SK-N-SH treated with all-trans-retinoic acid at 6 μM for 48 hours (cell line): ENCODE data around the gene ST3GAL4.
"Not testable (repeated sequence)": the region's sequence is repeated elsewhere in the genome, so short reads cannot be mapped to it uniquely, and the experiment has no call there.

Experiments
- ATAC-seq: fragments of 200-7000 bp; cut with Tn5 transposase; 3 replicates; pipeline ENCODE4 v1.9.1; 2020; ENCODE audit warnings: mild to moderate bottlenecking, moderate library complexity
- ARNTL ChIP-seq: fragments of 450-650 bp; formaldehyde crosslinking; IDR thresholded peaks from 2 replicates; pipeline ENCODE4 v1.5.0; 2020; ENCODE audit warnings: low read depth, mild to moderate bottlenecking, moderate library complexity, borderline replicate concordance
- BACH2 ChIP-seq: fragments of 250-450 bp; sonication (Bioruptor Pico); IDR thresholded peaks from 2 replicates; pipeline ENCODE4 v1.9.0; 2021; ENCODE audit warnings: mild to moderate bottlenecking, borderline replicate concordance
- CSDC2 ChIP-seq: fragments of 250-450 bp; sonication (Bioruptor Pico); IDR thresholded peaks from 2 replicates; pipeline ENCODE4 v1.5.0; 2020; ENCODE audit warnings: mild to moderate bottlenecking, moderate library complexity
- ESRRG ChIP-seq: fragments of 250-450 bp; sonication (Bioruptor Pico); IDR thresholded peaks from 2 replicates; pipeline ENCODE4 v1.6.1; 2021; ENCODE audit warnings: mild to moderate bottlenecking
- GLIS3 ChIP-seq: fragments of 250-450 bp; sonication (Bioruptor Pico); IDR thresholded peaks from 2 replicates; pipeline ENCODE4 v1.5.0; 2020; ENCODE audit warnings: mild to moderate bottlenecking, moderate library complexity
- ISL1 ChIP-seq: fragments of 250-450 bp; sonication (Bioruptor Pico); IDR thresholded peaks from 2 replicates; pipeline ENCODE4 v2.1.2; 2022; ENCODE audit warnings: mild to moderate bottlenecking, moderate library complexity
- OSR1 ChIP-seq: fragments of 250-450 bp; sonication (Bioruptor Pico); IDR thresholded peaks from 2 replicates; pipeline ENCODE4 v1.8.0; 2022; ENCODE audit warnings: moderate library complexity, mild to moderate bottlenecking, inconsistent platforms
- RARB ChIP-seq: fragments of 250-450 bp; sonication (Bioruptor Pico); IDR thresholded peaks from 2 replicates; pipeline ENCODE4 v1.8.0; 2021; ENCODE audit warnings: mild to moderate bottlenecking, moderate library complexity
- SNAI2 ChIP-seq: fragments of 250-450 bp; sonication (Bioruptor Pico); IDR thresholded peaks from 2 replicates; pipeline ENCODE4 v1.5.0; 2020; ENCODE audit warnings: mild to moderate bottlenecking, moderate library complexity
- TCF4 ChIP-seq: fragments of 250-450 bp; sonication (Bioruptor Pico); IDR thresholded peaks from 2 replicates; pipeline ENCODE4 v1.8.0; 2021; ENCODE audit warnings: mild to moderate bottlenecking, moderate library complexity, borderline replicate concordance
- TOX ChIP-seq: fragments of 250-450 bp; sonication (Bioruptor Pico); IDR thresholded peaks from 2 replicates; pipeline ENCODE4 v1.8.0; 2021; ENCODE audit warnings: mild to moderate bottlenecking, moderate library complexity, borderline replicate concordance
- TSHZ2 ChIP-seq: fragments of 250-450 bp; sonication (Bioruptor Pico); IDR thresholded peaks from 2 replicates; pipeline ENCODE4 v1.5.0; 2020; ENCODE audit warnings: mild to moderate bottlenecking, moderate library complexity
- ZC3H10 ChIP-seq: fragments of 250-450 bp; sonication (Bioruptor Pico); IDR thresholded peaks from 2 replicates; pipeline ENCODE4 v1.5.1; 2021; ENCODE audit warnings: mild to moderate bottlenecking, moderate library complexity
- ZFP30 ChIP-seq: fragments of 450-650 bp; formaldehyde crosslinking; IDR thresholded peaks from 2 replicates; pipeline ENCODE4 v1.5.0; 2022; ENCODE audit warnings: mild to moderate bottlenecking, moderate library complexity
- ZNF565 ChIP-seq: fragments of 450-650 bp; formaldehyde crosslinking; conservative IDR thresholded peaks from 2 replicates; pipeline ENCODE4 v1.5.0; 2020; ENCODE audit warnings: low read depth, mild to moderate bottlenecking, moderate library complexity
- ZNF70 ChIP-seq: fragments of 450-650 bp; formaldehyde crosslinking; IDR thresholded peaks from 2 replicates; pipeline ENCODE4 v1.5.0; 2020; ENCODE audit warnings: mild to moderate bottlenecking, moderate library complexity
- ZNF8 ChIP-seq: fragments of 450-650 bp; formaldehyde crosslinking; IDR thresholded peaks from 2 replicates; pipeline ENCODE4 v1.5.0; 2020; ENCODE audit warnings: mild to moderate bottlenecking, moderate library complexity
- TF ChIP-seq, protein P1 (sequence below): fragments of 250-450 bp; sonication (Bioruptor Pico); IDR thresholded peaks from 2 replicates; pipeline ENCODE4 v1.5.1; 2021; ENCODE audit warnings: mild to moderate bottlenecking, moderate library complexity
- TF ChIP-seq, protein P2 (sequence below): fragments of 250-450 bp; sonication (Bioruptor Pico); IDR thresholded peaks from 2 replicates; pipeline ENCODE4 v1.8.0; 2021; ENCODE audit warnings: low read depth, mild to moderate bottlenecking, moderate library complexity, borderline replicate concordance
- TF ChIP-seq, protein P3 (sequence below): fragments of 250-450 bp; sonication (Bioruptor Pico); IDR thresholded peaks from 2 replicates; pipeline ENCODE4 v1.5.1; 2020; ENCODE audit warnings: low read depth, mild to moderate bottlenecking, moderate library complexity

ST3GAL4 gene

GRCh38 chr11:126361400-126361799, 5.9 kb downstream of the ST3GAL4 start:
- TF ChIP-seq SNAI2 (CRISPR knock-in tag): no peak
- no peak for TF ChIP-seq ZNF8 (CRISPR knock-in tag)
- no peak for TF ChIP-seq BACH2 (CRISPR knock-in tag)
- TF ChIP-seq ISL1 (CRISPR knock-in tag): no peak
- no peak for TF ChIP-seq ESRRG
- no peak for TF ChIP-seq ARNTL (CRISPR knock-in tag)
- no peak for ATAC-seq

GRCh38 chr11:126362879-126363655, 7.6 kb downstream of the ST3GAL4 start:
- no peak for ATAC-seq
- TF ChIP-seq ZNF8 (CRISPR knock-in tag) (no peak), GLIS3 (CRISPR knock-in tag) (no peak), BACH2 (CRISPR knock-in tag) (no peak)
- TF ChIP-seq, protein P1, sequence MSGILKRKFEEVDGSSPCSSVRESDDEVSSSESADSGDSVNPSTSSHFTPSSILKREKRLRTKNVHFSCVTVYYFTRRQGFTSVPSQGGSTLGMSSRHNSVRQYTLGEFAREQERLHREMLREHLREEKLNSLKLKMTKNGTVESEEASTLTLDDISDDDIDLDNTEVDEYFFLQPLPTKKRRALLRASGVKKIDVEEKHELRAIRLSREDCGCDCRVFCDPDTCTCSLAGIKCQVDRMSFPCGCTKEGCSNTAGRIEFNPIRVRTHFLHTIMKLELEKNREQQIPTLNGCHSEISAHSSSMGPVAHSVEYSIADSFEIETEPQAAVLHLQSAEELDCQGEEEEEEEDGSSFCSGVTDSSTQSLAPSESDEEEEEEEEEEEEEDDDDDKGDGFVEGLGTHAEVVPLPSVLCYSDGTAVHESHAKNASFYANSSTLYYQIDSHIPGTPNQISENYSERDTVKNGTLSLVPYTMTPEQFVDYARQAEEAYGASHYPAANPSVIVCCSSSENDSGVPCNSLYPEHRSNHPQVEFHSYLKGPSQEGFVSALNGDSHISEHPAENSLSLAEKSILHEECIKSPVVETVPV: no peak

- no peak for ATAC-seq
Measured at GRCh38 chr11:126363706-126364248, 8.3 kb downstream of the ST3GAL4 start.

DNA sequence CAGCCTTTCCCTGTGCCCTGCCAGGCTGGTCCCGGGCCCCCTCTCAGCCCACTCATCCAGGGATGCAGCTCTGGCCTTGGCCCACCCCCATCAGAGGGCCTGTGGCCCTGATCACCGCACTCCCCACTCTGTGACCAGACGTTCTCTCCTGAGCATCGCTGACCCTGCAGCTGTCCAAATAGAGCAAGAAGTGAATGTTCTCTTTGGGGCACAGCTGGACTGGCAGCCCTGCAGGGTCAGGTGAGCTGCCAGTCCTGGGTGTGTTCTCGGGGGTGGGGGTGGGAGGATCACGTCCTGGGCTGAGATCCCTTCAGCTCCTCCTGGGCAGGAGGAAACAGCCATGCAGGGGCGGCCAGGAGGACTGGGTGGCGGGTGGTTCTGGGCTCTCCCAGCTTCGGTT, 9.2 kb downstream of the ST3GAL4 start:
- ATAC-seq: not testable (repeated sequence)

More at GRCh38 chr11:126363706-126364248, 8.3 kb downstream of the ST3GAL4 start:
- TF ChIP-seq TSHZ2 (CRISPR knock-in tag) (no peak), SNAI2 (CRISPR knock-in tag) (no peak), ZC3H10 (CRISPR knock-in tag) (no peak), ZNF565 (CRISPR knock-in tag) (no peak), TOX (CRISPR knock-in tag) (no peak), OSR1 (no peak), ZNF70 (no peak), ESRRG (no peak), CSDC2 (CRISPR knock-in tag) (no peak), BACH2 (CRISPR knock-in tag) (no peak), ZFP30 (CRISPR knock-in tag) (no peak), RARB (CRISPR knock-in tag) (no peak), ARNTL (CRISPR knock-in tag) (no peak), TCF4 (CRISPR knock-in tag) (no peak)
- TF ChIP-seq, protein P1: no peak
- TF ChIP-seq, protein P2, sequence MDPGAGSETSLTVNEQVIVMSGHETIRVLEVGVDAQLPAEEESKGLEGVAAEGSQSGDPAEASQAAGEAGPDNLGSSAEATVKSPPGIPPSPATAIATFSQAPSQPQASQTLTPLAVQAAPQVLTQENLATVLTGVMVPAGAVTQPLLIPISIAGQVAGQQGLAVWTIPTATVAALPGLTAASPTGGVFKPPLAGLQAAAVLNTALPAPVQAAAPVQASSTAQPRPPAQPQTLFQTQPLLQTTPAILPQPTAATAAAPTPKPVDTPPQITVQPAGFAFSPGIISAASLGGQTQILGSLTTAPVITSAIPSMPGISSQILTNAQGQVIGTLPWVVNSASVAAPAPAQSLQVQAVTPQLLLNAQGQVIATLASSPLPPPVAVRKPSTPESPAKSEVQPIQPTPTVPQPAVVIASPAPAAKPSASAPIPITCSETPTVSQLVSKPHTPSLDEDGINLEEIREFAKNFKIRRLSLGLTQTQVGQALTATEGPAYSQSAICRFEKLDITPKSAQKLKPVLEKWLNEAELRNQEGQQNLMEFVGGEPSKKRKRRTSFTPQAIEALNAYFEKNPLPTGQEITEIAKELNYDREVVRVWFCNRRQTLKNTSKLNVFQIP: no peak
- TF ChIP-seq, protein P3, sequence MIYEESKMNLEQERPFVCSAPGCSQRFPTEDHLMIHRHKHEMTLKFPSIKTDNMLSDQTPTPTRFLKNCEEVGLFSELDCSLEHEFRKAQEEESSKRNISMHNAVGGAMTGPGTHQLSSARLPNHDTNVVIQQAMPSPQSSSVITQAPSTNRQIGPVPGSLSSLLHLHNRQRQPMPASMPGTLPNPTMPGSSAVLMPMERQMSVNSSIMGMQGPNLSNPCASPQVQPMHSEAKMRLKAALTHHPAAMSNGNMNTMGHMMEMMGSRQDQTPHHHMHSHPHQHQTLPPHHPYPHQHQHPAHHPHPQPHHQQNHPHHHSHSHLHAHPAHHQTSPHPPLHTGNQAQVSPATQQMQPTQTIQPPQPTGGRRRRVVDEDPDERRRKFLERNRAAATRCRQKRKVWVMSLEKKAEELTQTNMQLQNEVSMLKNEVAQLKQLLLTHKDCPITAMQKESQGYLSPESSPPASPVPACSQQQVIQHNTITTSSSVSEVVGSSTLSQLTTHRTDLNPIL: no peak

- not testable (repeated sequence) for ATAC-seq
Measured at GRCh38 chr11:126365508-126365907, 10.0 kb downstream of the ST3GAL4 start.
